Activated CD4-positive, alpha-beta memory T cell treated with anti-CD3 and anti-CD28 coated beads for 36 hours (primary cell): ENCODE measurements around the gene PRDM12. TPM values are rescaled to one million over a fixed set of nuclear protein-coding genes. Genes with fewer than 3 reads are reported as not detected.

Experiments
- CTCF ChIA-PET: fragments of 350-600 bp; sonication (Branson Sonifier 250); formaldehyde crosslinking; loops from one replicate; lab custom pipeline; 2021; ENCODE audit warnings: antibody characterized with exemption, inconsistent platforms; lab: Charles Lee
- POLR2A ChIA-PET: fragments of 350-600 bp; sonication (Branson Sonifier 250); formaldehyde crosslinking; loops from one replicate; lab custom pipeline; 2021; ENCODE audit warnings: antibody characterized with exemption; lab: Charles Lee
- DNase-seq: peaks from one replicate; pipeline ENCODE4 v3.0.0-alpha.2; 2020
- H3K27ac Mint-ChIP-seq: one replicate; pipeline ENCODE4 v1.8.0; 2021; ENCODE audit warnings: mixed read lengths
- H3K27me3 Mint-ChIP-seq: one replicate; pipeline ENCODE4 v1.8.0; 2021; ENCODE audit warnings: mixed read lengths
- H3K36me3 Mint-ChIP-seq: one replicate; pipeline ENCODE4 v1.8.0; 2021; ENCODE audit warnings: mixed read lengths
- H3K4me1 Mint-ChIP-seq: one replicate; pipeline ENCODE4 v1.8.0; 2021; ENCODE audit warnings: low read depth, mixed read lengths
- H3K4me3 Mint-ChIP-seq: one replicate; pipeline ENCODE4 v1.8.0; 2021; ENCODE audit warnings: mild to moderate bottlenecking, mixed read lengths
- H3K9me3 Mint-ChIP-seq: one replicate; pipeline ENCODE4 v1.8.0; 2021; ENCODE audit warnings: mixed read lengths
- intact Hi-C: fragments of 100-400 bp; cut with micrococcal nuclease; formaldehyde crosslinking; loops from one replicate; pipeline ENCODE4 v1.15.1; 2023
- total RNA-seq, 2 experiments: library from RNA; stranded (reverse); gene quantifications; one replicate each; pipeline ENCODE4 v1.2.3, GENCODE V29; 2021

Gene PRDM12
- total RNA-seq, 2 experiments from 2014 or later: 0.07 to 0.12 TPM

- intact Hi-C loops: no loop called here
- peaks cover 30% of the 10 kb centered on the region for H3K36me3 Mint-ChIP-seq
- H3K4me3 Mint-ChIP-seq: no peak overlapping the region
- no peaks in the 10 kb centered on the region for H3K27me3 Mint-ChIP-seq
- ChIA-PET CTCF (no interaction called here), POLR2A (no interaction called here)
- H3K9me3 Mint-ChIP-seq: no peaks in the 10 kb centered on the region
- DNase-seq: no peak
- H3K4me1 Mint-ChIP-seq: no peaks in the 10 kb centered on the region
- no peak overlapping the region for H3K27ac Mint-ChIP-seq
These were observed 32.9 kb upstream of the PRDM12 start for GRCh38 chr9:130631331-130632080.

GRCh38 chr9:130632081-130632710, 32.2 kb upstream of the PRDM12 start:
- DNase-seq: no peak
- Mint-ChIP-seq H3K4me1 (no peaks in the 10 kb centered on the region), H3K9me3 (no peaks in the 10 kb centered on the region), H3K36me3 (peaks cover 25% of the 10 kb centered on the region), H3K4me3 (no peak overlapping the region), H3K27me3 (no peaks in the 10 kb centered on the region), H3K27ac (no peak overlapping the region)
- intact Hi-C loops: no loop called here
- ChIA-PET POLR2A (no interaction called here), CTCF (no interaction called here)

- POLR2A ChIA-PET: no interaction called here
- Mint-ChIP-seq H3K36me3 (peaks cover 23% of the 10 kb centered on the region), H3K4me1 (no peaks in the 10 kb centered on the region), H3K27me3 (no peaks in the 10 kb centered on the region), H3K4me3 (no peak overlapping the region), H3K27ac (no peak overlapping the region), H3K9me3 (no peaks in the 10 kb centered on the region)
- intact Hi-C loops: no loop called here
- DNase-seq: no peak
- CTCF ChIA-PET: no interaction called here
These were observed 31.6 kb upstream of the PRDM12 start for GRCh38 chr9:130632841-130633240.

- intact Hi-C loops: no loop called here
- no peaks in the 10 kb centered on the region for H3K27me3 Mint-ChIP-seq
- peaks cover 28% of the 10 kb centered on the region for H3K36me3 Mint-ChIP-seq
- H3K4me1 Mint-ChIP-seq: no peaks in the 10 kb centered on the region
- no peak for DNase-seq
- POLR2A ChIA-PET: no interaction called here
- H3K27ac Mint-ChIP-seq: no peak overlapping the region
- no peaks in the 10 kb centered on the region for H3K9me3 Mint-ChIP-seq
- CTCF ChIA-PET: no interaction called here
- H3K4me3 Mint-ChIP-seq: no peak overlapping the region
These were observed 30.8 kb upstream of the PRDM12 start for GRCh38 chr9:130633336-130634190.

GRCh38 chr9:130634191-130634768, 30.1 kb upstream of the PRDM12 start:
- Mint-ChIP-seq H3K4me3 (no peak overlapping the region), H3K27me3 (no peaks in the 10 kb centered on the region), H3K9me3 (no peaks in the 10 kb centered on the region), H3K27ac (no peak overlapping the region), H3K4me1 (no peaks in the 10 kb centered on the region), H3K36me3 (peaks cover 33% of the 10 kb centered on the region)
- intact Hi-C loops: no loop called here
- no peak for DNase-seq
- ChIA-PET POLR2A (no interaction called here), CTCF (no interaction called here)

- ChIA-PET POLR2A (no interaction called here), CTCF (no interaction called here)
- Mint-ChIP-seq H3K9me3 (no peaks in the 10 kb centered on the region), H3K27me3 (no peaks in the 10 kb centered on the region), H3K27ac (no peak overlapping the region), H3K4me1 (no peaks in the 10 kb centered on the region), H3K4me3 (no peak overlapping the region), H3K36me3 (peaks cover 28% of the 10 kb centered on the region)
- intact Hi-C loops: no loop called here
- no peak for DNase-seq
These were observed 29.6 kb upstream of the PRDM12 start for GRCh38 chr9:130634801-130635200.

GRCh38 chr9:130635306-130635705, 29.1 kb upstream of the PRDM12 start:
- no peaks in the 10 kb centered on the region for H3K27me3 Mint-ChIP-seq
- peaks cover 27% of the 10 kb centered on the region for H3K36me3 Mint-ChIP-seq
- no peak for DNase-seq
- no peak overlapping the region for H3K27ac Mint-ChIP-seq
- no peaks in the 10 kb centered on the region for H3K4me1 Mint-ChIP-seq
- ChIA-PET POLR2A (no interaction called here), CTCF (no interaction called here)
- no peaks in the 10 kb centered on the region for H3K9me3 Mint-ChIP-seq
- intact Hi-C loops: no loop called here
- H3K4me3 Mint-ChIP-seq: no peak overlapping the region

GRCh38 chr9:130635721-130636647, 28.4 kb upstream of the PRDM12 start:
- ChIA-PET POLR2A (no interaction called here), CTCF (no interaction called here)
- Mint-ChIP-seq H3K27me3 (no peaks in the 10 kb centered on the region), H3K4me1 (no peaks in the 10 kb centered on the region), H3K36me3 (peaks cover 25% of the 10 kb centered on the region), H3K4me3 (no peak overlapping the region), H3K9me3 (no peaks in the 10 kb centered on the region), H3K27ac (no peak overlapping the region)
- intact Hi-C loops: no loop called here
- DNase-seq: no peak

GRCh38 chr9:130636648-130637020, 27.8 kb upstream of the PRDM12 start:
- H3K4me3 Mint-ChIP-seq: no peak overlapping the region
- H3K27ac Mint-ChIP-seq: no peak overlapping the region
- no peaks in the 10 kb centered on the region for H3K9me3 Mint-ChIP-seq
- H3K4me1 Mint-ChIP-seq: no peaks in the 10 kb centered on the region
- ChIA-PET POLR2A (no interaction called here), CTCF (no interaction called here)
- no peaks in the 10 kb centered on the region for H3K27me3 Mint-ChIP-seq
- H3K36me3 Mint-ChIP-seq: peaks cover 23% of the 10 kb centered on the region
- intact Hi-C loops: no loop called here
- DNase-seq: no peak

GRCh38 chr9:130638284-130639123, 25.9 kb upstream of the PRDM12 start:
- ChIA-PET CTCF (no interaction called here), POLR2A (no interaction called here)
- DNase-seq: no peak
- H3K36me3 Mint-ChIP-seq: peaks cover 19% of the 10 kb centered on the region
- no peak overlapping the region for H3K27ac Mint-ChIP-seq
- no peak overlapping the region for H3K4me3 Mint-ChIP-seq
- no peaks in the 10 kb centered on the region for H3K9me3 Mint-ChIP-seq
- intact Hi-C loops: no loop called here
- no peaks in the 10 kb centered on the region for H3K27me3 Mint-ChIP-seq
- no peaks in the 10 kb centered on the region for H3K4me1 Mint-ChIP-seq
